Muscle of leg (tissue), 11 donors: ENCODE results near the gene KCNAB1. TPM values are rescaled to one million over a fixed set of nuclear protein-coding genes. Genes with fewer than 3 reads are reported as not detected.

Experiments used
- DNase-seq: peaks from one replicate; pipeline ENCODE4 v3.0.0; 2013
- H3K27ac ChIP-seq: one replicate; pipeline ENCODE4 v1.5.1; 2013; ENCODE audit warnings: mild to moderate bottlenecking, low read length, control low read depth
- H3K27me3 ChIP-seq: one replicate; pipeline ENCODE4 v1.6.1; 2013; ENCODE audit warnings: low read length; ENCODE audit not compliant: control insufficient read depth, insufficient read depth
- H3K36me3 ChIP-seq: one replicate; pipeline ENCODE4 v1.6.1; 2013; ENCODE audit warnings: low read length; ENCODE audit not compliant: control insufficient read depth, insufficient read depth
- H3K4me1 ChIP-seq: one replicate; pipeline ENCODE4 v1.6.1; 2013; ENCODE audit warnings: low read length; ENCODE audit not compliant: control insufficient read depth, insufficient read depth
- H3K4me3 ChIP-seq: one replicate; pipeline ENCODE4 v1.5.1; 2013; ENCODE audit warnings: low read length, control low read depth
- H3K9me3 ChIP-seq: replicated peaks from 2 replicates; pipeline ENCODE4 v1.6.1; 2013; ENCODE audit warnings: low read depth, low read length; ENCODE audit not compliant: control insufficient read depth
- WGBS: methylation state at CpG from one replicate; pipeline ENCODE4 v1.1.5; 2013; ENCODE audit warnings: missing lambda C conversion rate; ENCODE audit not compliant: insufficient coverage; 5-methylcytosine and 5-hydroxymethylcytosine counted together
- polyA plus RNA-seq, 8 donors: library from polyadenylated mRNA; unstranded; fragments of 120-200 nt; gene quantifications; one replicate each; pipeline versions ENCODE4 v1.2.1 to v1.2.3, GENCODE V29; 2013; ENCODE audit warnings: inconsistent platforms in 1 of 8, low replicate concordance in 1 of 8; ENCODE audit not compliant: insufficient read length in 8 of 8, insufficient read depth in 1 of 8
- total RNA-seq: library from RNA; stranded (reverse); fragments of 120-200 nt; gene quantifications from one replicate; pipeline ENCODE4 v1.2.4, GENCODE V29; 2013

Gene KCNAB1
- total and polyA plus RNA-seq, 9 donors, result 4.3 to 8.4 (median 5.0) TPM

- Histone ChIP-seq H3K27ac (peak overlapping the region; percentile 42), H3K9me3 (no peaks in the 10 kb centered on the region), H3K4me1 (peaks cover 9% of the 10 kb centered on the region), H3K27me3 (no peaks in the 10 kb centered on the region), H3K4me3 (no peak overlapping the region), H3K36me3 (no peaks in the 10 kb centered on the region)
- WGBS, result 3% methylated on average over 5 of the region's 8 CpGs
- peak; percentile 85 for DNase-seq
Observed at GRCh38 chr3:156150434-156151066, 30.2 kb downstream of the KCNAB1 start.

- Histone ChIP-seq H3K9me3 (no peaks in the 10 kb centered on the region), H3K4me1 (peaks cover 9% of the 10 kb centered on the region), H3K27me3 (no peaks in the 10 kb centered on the region), H3K36me3 (no peaks in the 10 kb centered on the region), H3K4me3 (no peak overlapping the region), H3K27ac (no peak overlapping the region)
- WGBS, result 28% methylated on average over 9 of the region's 10 CpGs
- DNase-seq, result peak; percentile 78
Observed at GRCh38 chr3:156151824-156152428, 31.5 kb downstream of the KCNAB1 start.

DNA sequence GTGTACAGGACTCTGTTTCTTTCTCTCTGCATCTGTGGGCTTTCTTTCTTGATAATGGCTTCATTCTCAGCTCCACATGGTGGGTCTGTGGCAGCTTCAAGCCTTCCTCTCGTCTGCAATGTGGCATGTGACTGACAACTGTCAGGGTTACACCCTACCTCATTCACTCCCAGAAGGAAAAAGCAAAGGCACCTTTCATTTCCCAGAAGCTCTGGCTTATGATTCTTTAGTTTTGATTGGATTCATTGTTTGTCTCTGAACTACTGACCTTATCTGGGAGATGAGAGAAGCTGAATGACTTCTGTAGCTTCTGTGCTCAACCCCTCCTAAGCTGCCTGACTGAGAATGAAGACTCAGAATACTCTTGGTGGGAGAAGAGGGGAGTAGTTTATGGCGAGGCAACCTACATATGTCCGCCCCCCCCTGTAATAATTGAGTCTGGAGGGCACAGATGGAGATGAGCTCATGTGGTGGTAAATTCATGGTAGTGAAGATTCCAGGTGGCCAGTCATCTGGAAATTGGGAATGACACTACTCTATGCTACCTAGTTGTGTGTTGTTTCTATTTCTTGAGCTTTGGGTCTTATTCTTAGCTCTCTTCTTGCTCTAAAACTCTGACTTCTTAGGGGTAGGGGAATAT, 38.4 kb downstream of the KCNAB1 start:
- H3K4me1 ChIP-seq, result no peaks in the 10 kb centered on the region
- H3K36me3 ChIP-seq, result no peaks in the 10 kb centered on the region
- WGBS, result no CpG with 5 or more reads among the region's 3 CpGs

GRCh38 chr3:156160647-156161046, 40.3 kb downstream of the KCNAB1 start:
- 40% methylated on average over 2 of the region's 3 CpGs for WGBS
- Histone ChIP-seq H3K36me3 (no peaks in the 10 kb centered on the region), H3K27ac (no peak overlapping the region), H3K4me3 (no peak overlapping the region), H3K27me3 (no peaks in the 10 kb centered on the region), H3K9me3 (no peaks in the 10 kb centered on the region), H3K4me1 (no peaks in the 10 kb centered on the region)
- DNase-seq, result no peak

More for the DNA sequence above, 38.4 kb downstream of the KCNAB1 start:
- H3K27ac ChIP-seq, result no peak overlapping the region
- no peak overlapping the region for H3K4me3 ChIP-seq
- no peaks in the 10 kb centered on the region for H3K27me3 ChIP-seq
- H3K9me3 ChIP-seq, result no peaks in the 10 kb centered on the region
- DNase-seq, result no peak

DNA sequence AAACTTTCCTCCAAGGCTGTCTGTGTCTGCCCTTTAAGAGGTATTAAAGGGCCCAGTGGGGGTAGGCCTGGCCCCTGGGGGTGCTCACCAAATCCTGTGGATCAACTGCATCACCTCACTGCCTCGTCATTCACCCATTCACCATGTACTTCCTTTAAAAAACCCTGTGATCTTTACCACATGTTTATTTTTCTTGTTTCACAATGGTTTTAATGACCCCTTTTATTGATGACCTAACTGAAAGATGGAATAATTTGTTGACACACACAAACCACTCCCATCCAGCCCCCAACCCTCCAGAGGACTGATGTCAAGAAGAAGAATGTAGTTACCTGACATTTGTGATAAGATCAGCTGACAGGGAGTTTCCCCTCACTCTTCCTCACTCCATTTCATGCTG, 40.8 kb downstream of the KCNAB1 start:
- Histone ChIP-seq H3K9me3 (no peaks in the 10 kb centered on the region), H3K27me3 (no peaks in the 10 kb centered on the region), H3K4me3 (no peak overlapping the region), H3K27ac (no peak overlapping the region), H3K36me3 (no peaks in the 10 kb centered on the region), H3K4me1 (no peaks in the 10 kb centered on the region)
- WGBS, result no CpG with 5 or more reads among the region's 1 CpG
- no peak for DNase-seq

DNA sequence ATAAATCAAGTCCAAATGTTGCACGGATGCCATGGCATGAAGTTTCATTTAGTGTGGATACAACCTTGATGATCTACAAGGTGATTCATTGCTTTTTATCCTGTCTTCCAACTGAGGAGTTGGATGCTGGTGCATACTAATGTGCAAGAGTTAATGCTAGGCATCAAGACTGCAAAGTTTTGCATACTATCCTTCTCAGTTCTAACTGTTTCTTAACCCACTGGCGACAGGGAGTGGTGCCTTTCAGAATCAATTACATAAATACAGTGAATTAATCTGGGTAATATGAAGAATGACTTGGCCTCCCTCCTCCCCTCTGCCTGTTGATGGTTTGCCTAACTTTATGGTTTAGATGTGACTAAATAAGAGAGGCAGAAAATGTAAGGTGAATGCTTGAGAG, 43.5 kb downstream of the KCNAB1 start:
- H3K27ac ChIP-seq, result no peak overlapping the region
- H3K36me3 ChIP-seq, result no peaks in the 10 kb centered on the region
- no CpG with 5 or more reads among the region's 2 CpGs for WGBS

DNA sequence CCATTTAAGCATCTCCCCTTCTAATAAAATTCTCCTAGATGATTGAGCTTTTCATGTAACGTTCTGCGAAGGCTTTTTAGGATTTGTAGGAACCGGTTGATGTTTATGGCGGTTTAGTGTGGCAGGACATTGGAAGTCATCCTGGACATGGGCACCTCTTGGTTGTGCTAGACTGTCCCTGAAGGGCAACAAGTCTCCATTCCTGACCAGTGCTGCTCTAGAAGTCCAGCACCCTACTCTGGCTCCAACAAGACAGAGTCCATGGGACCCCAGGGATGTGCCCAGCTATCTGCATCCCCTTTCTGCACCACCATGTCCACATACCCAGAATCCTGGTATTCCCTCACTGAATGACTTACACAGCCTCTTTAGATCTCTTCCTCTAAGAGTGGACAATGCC, 46.4 kb downstream of the KCNAB1 start:
- H3K27ac ChIP-seq, result no peak overlapping the region
- WGBS, result 100% methylated on average over 2 of the region's 4 CpGs
- no peaks in the 10 kb centered on the region for H3K9me3 ChIP-seq
- no peak for DNase-seq
- no peaks in the 10 kb centered on the region for H3K36me3 ChIP-seq
- H3K27me3 ChIP-seq, result no peaks in the 10 kb centered on the region
- no peaks in the 10 kb centered on the region for H3K4me1 ChIP-seq
- H3K4me3 ChIP-seq, result no peak overlapping the region

More for the DNA sequence above, 43.5 kb downstream of the KCNAB1 start:
- no peak overlapping the region for H3K4me3 ChIP-seq
- no peaks in the 10 kb centered on the region for H3K9me3 ChIP-seq
- DNase-seq, result no peak
- H3K27me3 ChIP-seq, result no peaks in the 10 kb centered on the region
- no peaks in the 10 kb centered on the region for H3K4me1 ChIP-seq

GRCh38 chr3:156170571-156170970, 50.2 kb downstream of the KCNAB1 start:
- no peaks in the 10 kb centered on the region for H3K4me1 ChIP-seq
- H3K27ac ChIP-seq, result no peak overlapping the region
- H3K9me3 ChIP-seq, result no peaks in the 10 kb centered on the region
- peak; percentile 76 for DNase-seq
- H3K36me3 ChIP-seq, result no peaks in the 10 kb centered on the region
- no peaks in the 10 kb centered on the region for H3K27me3 ChIP-seq
- no peak overlapping the region for H3K4me3 ChIP-seq

DNA sequence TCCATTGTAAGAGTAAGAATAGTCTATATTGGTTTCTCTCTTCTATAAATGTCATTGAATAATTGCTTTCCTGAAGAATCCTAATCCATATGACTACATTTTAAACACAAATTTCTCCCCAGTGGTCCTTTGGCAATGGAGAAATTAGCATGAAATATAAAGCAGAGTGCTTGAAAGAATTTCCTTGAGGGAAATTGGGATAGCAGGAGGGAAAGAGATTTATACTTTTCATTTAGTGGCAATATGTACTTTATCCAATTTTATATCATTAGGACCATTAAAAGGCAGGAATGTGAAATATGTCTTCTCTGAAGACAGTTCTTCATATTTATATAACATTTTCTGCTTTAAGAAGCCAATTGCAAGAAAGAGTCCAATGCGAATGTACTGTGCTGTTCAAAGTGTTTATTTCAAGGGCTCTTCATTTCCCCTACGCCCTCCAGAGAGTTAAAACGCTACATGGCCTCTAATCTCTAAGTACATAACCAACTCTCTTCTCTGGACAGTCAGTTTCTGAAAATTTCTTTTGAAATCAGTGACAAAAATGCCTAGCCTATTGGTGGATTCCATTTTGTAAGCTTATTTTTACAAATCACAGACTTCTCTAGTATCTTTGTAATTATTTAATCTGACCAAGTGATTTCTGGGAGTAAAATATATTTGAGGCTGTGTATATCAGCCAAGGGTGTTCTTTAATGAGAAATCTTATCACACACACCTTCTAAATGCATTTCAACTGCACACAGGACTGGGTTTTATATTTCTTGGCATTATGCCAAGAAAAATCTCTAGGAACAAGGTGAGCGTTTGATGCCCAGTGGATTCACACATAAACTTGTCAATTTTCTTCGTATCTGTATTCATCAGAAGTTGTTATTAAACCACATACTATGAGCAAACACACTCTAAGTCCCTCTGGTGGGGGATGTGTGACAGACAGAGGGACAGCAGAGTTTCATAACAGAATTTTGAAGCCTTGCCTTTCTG, 51.2 kb downstream of the KCNAB1 start:
- Histone ChIP-seq H3K4me1 (no peaks in the 10 kb centered on the region), H3K4me3 (no peak overlapping the region), H3K9me3 (no peaks in the 10 kb centered on the region), H3K27me3 (no peaks in the 10 kb centered on the region), H3K36me3 (no peaks in the 10 kb centered on the region), H3K27ac (no peak overlapping the region)
- WGBS, result 40% methylated on average over 1 of the region's 5 CpGs
- DNase-seq, result peak; percentile 74

DNA sequence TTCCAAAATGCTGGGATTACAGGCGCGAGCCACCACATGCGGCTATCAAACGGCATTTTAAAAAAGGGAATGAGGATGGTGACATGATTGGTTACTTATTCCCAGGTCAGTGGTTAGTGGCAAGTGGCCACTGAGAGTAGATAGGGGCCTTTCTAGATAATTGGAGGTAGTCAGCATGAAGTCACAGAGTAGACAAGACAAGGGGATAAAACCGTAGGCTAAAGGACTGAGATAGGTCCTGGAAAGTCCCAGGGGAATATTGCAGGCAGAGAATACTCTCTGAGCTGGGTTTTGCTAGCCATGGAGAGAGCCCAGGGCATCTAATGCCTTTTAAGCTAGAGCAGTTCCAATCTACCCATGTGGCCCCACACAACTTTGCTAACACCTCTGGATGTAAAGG, 52.2 kb downstream of the KCNAB1 start:
- Histone ChIP-seq H3K9me3 (no peaks in the 10 kb centered on the region), H3K36me3 (no peaks in the 10 kb centered on the region), H3K27me3 (no peaks in the 10 kb centered on the region), H3K4me1 (no peaks in the 10 kb centered on the region), H3K27ac (no peak overlapping the region), H3K4me3 (no peak overlapping the region)
- no peak for DNase-seq
- 78% methylated on average over 3 of the region's 5 CpGs for WGBS
